Dermis microvascular lymphatic vessel endothelial cell (primary cell): ENCODE measurements around the gene RGS7. TPM values are rescaled to one million over a fixed set of nuclear protein-coding genes. Genes with fewer than 3 reads are reported as not detected.
"Not testable (repeated sequence)": the region's sequence is repeated elsewhere in the genome, so short reads cannot be mapped to it uniquely, and the experiment has no call there.

Experiments
- DNase-seq, 2 donors: peaks; one replicate each; pipeline versions ENCODE4 v3.0.0 to v3.0.0-alpha.2; 2010; ENCODE audit warnings: low read depth in 2 of 2
- total RNA-seq: library from RNA; depleted of rRNA; stranded (reverse); fragments of >200 nt; gene quantifications from 2 replicates; pipeline ENCODE4 v1.2.1, GENCODE V29; 2014

RGS7 gene
- total RNA-seq, 1 donor from 2014 or later, result under 0.01 TPM

- DNase-seq, result peak in 1 of 2 donors; percentile 27
Measured at GRCh38 chr1:241215203-241215602, 141.8 kb downstream of the RGS7 start.

GRCh38 chr1:241213139-241213538 is 143.9 kb downstream of the RGS7 start:
- no peak for DNase-seq

- no peak for DNase-seq
Measured at GRCh38 chr1:241212628-241213027, 144.4 kb downstream of the RGS7 start.

- no peak for DNase-seq
Measured at GRCh38 chr1:241208910-241209379, 148.1 kb downstream of the RGS7 start.

GRCh38 chr1:241203817-241204216 is 153.2 kb downstream of the RGS7 start:
- no peak for DNase-seq

- DNase-seq, result no peak
Measured at GRCh38 chr1:241202401-241202800, 154.6 kb downstream of the RGS7 start.

GRCh38 chr1:241186716-241187115 is 170.3 kb downstream of the RGS7 start:
- no peak for DNase-seq

- DNase-seq, result no peak
Measured at GRCh38 chr1:241181971-241182370, 175.0 kb downstream of the RGS7 start.

- peak in 1 of 2 donors; percentile 37 for DNase-seq
Measured at GRCh38 chr1:241181471-241181870, 175.5 kb downstream of the RGS7 start.

GRCh38 chr1:241180569-241180968 is 176.4 kb downstream of the RGS7 start:
- DNase-seq, result no peak

- no peak for DNase-seq
Measured at GRCh38 chr1:241177660-241178059, 179.3 kb downstream of the RGS7 start.

- DNase-seq, result no peak
Measured at GRCh38 chr1:241172486-241172885, 184.5 kb downstream of the RGS7 start.

- DNase-seq, result peak; percentile 5 to 43
Measured at GRCh38 chr1:241171991-241172390, 185.0 kb downstream of the RGS7 start.

GRCh38 chr1:241167121-241167630 is 189.8 kb downstream of the RGS7 start:
- DNase-seq, result no peak

GRCh38 chr1:241166625-241167024 is 190.4 kb downstream of the RGS7 start:
- DNase-seq, result no peak

- DNase-seq, result not testable (repeated sequence)
Measured at GRCh38 chr1:241165256-241165655, 191.7 kb downstream of the RGS7 start.

- no peak for DNase-seq
Measured at GRCh38 chr1:241163363-241163762, 193.6 kb downstream of the RGS7 start.

- DNase-seq, result no peak
Measured at GRCh38 chr1:241161188-241161689, 195.8 kb downstream of the RGS7 start.

GRCh38 chr1:241157435-241157834 is 199.6 kb downstream of the RGS7 start:
- DNase-seq, result no peak

- DNase-seq, result peak in 1 of 2 donors; percentile 49
Measured at GRCh38 chr1:241156231-241156965, 200.6 kb downstream of the RGS7 start.

GRCh38 chr1:241145881-241146280 is 211.1 kb downstream of the RGS7 start:
- no peak for DNase-seq

- no peak for DNase-seq
Measured at GRCh38 chr1:241143765-241144442, 213.1 kb downstream of the RGS7 start.
